IMR-90 (cell line): Measurements from ENCODE around the gene ATXN1.

Experiments used
- BHLHE40 ChIP-seq: fragments of 150-350 bp; IDR thresholded peaks from 2 replicates; pipeline ENCODE4 v1.6.1; 2016; ENCODE audit warnings: mild to moderate bottlenecking, low read depth, low read length
- CEBPB ChIP-seq: IDR thresholded peaks from 2 replicates; pipeline ENCODE4 v1.6.1; 2012; ENCODE audit warnings: low read depth, low read length, improper control_type of control experiment
- CTCF ChIP-seq: conservative IDR thresholded peaks from 2 replicates; pipeline ENCODE4 v1.5.1; 2012; ENCODE audit warnings: mild to moderate bottlenecking, low read depth, low read length, improper control_type of control experiment
- ELK1 ChIP-seq: fragments of 150-350 bp; IDR thresholded peaks from 2 replicates; pipeline ENCODE4 v1.6.1; 2016; ENCODE audit warnings: low read depth, mild to moderate bottlenecking, low read length, moderate library complexity, borderline replicate concordance
- MAFK ChIP-seq: IDR thresholded peaks from 2 replicates; pipeline ENCODE4 v1.6.1; 2012; ENCODE audit warnings: low read depth, low read length, improper control_type of control experiment
- MAZ ChIP-seq: IDR thresholded peaks from 2 replicates; pipeline ENCODE4 v1.6.1; 2012; ENCODE audit warnings: low read depth, mild to moderate bottlenecking, low read length, improper control_type of control experiment, moderate library complexity, borderline replicate concordance
- MXI1 ChIP-seq: IDR thresholded peaks from 2 replicates; pipeline ENCODE4 v1.6.1; 2012; ENCODE audit warnings: low read depth, mild to moderate bottlenecking, low read length, moderate library complexity, borderline replicate concordance
- POLR2A ChIP-seq: IDR thresholded peaks from 2 replicates; pipeline ENCODE4 v1.6.1; 2012; ENCODE audit warnings: mild to moderate bottlenecking, low read depth, low read length
- RAD21 ChIP-seq: IDR thresholded peaks from 2 replicates; pipeline ENCODE4 v1.6.1; 2012; ENCODE audit warnings: low read length, improper control_type of control experiment
- RCOR1 ChIP-seq: IDR thresholded peaks from 2 replicates; pipeline ENCODE4 v1.6.1; 2012; ENCODE audit warnings: mild to moderate bottlenecking, low read length, improper control_type of control experiment; ENCODE audit not compliant: insufficient replicate concordance
- SMC3 ChIP-seq: fragments of 150-350 bp; IDR thresholded peaks from 2 replicates; pipeline ENCODE4 v1.6.1; 2016; ENCODE audit warnings: low read depth, mild to moderate bottlenecking, antibody characterized with exemption, low read length, moderate library complexity
- TF ChIP-seq, protein P1 (sequence below): fragments of 150-350 bp; IDR thresholded peaks from 2 replicates; pipeline ENCODE4 v1.6.1; 2017; ENCODE audit warnings: mild to moderate bottlenecking, antibody characterized with exemption, low read length, low read depth

GRCh38 chr6:16548121-16548520, 213.1 kb downstream of the ATXN1 start:
- no peak for TF ChIP-seq CTCF
- no peak for TF ChIP-seq POLR2A
- TF ChIP-seq RAD21 = no peak
- TF ChIP-seq SMC3 = no peak
- TF ChIP-seq RCOR1 = no peak
- TF ChIP-seq CEBPB = no peak
- TF ChIP-seq, protein P1, sequence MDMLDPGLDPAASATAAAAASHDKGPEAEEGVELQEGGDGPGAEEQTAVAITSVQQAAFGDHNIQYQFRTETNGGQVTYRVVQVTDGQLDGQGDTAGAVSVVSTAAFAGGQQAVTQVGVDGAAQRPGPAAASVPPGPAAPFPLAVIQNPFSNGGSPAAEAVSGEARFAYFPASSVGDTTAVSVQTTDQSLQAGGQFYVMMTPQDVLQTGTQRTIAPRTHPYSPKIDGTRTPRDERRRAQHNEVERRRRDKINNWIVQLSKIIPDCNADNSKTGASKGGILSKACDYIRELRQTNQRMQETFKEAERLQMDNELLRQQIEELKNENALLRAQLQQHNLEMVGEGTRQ = no peak
- no peak for TF ChIP-seq BHLHE40
- TF ChIP-seq ELK1 = no peak
- TF ChIP-seq MAFK = no peak
- no peak for TF ChIP-seq MAZ
- TF ChIP-seq MXI1 = no peak
